HPDE6-E6E7 (cell line): Measurements from ENCODE around the gene TSPAN11.
"Not testable (repeated sequence)": the region's sequence is repeated elsewhere in the genome, so short reads cannot be mapped to it uniquely, and the experiment has no call there.

Experiments used
- DNase-seq: peaks from one replicate; pipeline ENCODE4 v3.0.0; 2011; ENCODE audit warnings: missing footprints; ENCODE audit errors: extremely low spot score

The TSPAN11 gene, protein sequence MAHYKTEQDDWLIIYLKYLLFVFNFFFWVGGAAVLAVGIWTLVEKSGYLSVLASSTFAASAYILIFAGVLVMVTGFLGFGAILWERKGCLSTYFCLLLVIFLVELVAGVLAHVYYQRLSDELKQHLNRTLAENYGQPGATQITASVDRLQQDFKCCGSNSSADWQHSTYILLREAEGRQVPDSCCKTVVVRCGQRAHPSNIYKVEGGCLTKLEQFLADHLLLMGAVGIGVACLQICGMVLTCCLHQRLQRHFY

DNA sequence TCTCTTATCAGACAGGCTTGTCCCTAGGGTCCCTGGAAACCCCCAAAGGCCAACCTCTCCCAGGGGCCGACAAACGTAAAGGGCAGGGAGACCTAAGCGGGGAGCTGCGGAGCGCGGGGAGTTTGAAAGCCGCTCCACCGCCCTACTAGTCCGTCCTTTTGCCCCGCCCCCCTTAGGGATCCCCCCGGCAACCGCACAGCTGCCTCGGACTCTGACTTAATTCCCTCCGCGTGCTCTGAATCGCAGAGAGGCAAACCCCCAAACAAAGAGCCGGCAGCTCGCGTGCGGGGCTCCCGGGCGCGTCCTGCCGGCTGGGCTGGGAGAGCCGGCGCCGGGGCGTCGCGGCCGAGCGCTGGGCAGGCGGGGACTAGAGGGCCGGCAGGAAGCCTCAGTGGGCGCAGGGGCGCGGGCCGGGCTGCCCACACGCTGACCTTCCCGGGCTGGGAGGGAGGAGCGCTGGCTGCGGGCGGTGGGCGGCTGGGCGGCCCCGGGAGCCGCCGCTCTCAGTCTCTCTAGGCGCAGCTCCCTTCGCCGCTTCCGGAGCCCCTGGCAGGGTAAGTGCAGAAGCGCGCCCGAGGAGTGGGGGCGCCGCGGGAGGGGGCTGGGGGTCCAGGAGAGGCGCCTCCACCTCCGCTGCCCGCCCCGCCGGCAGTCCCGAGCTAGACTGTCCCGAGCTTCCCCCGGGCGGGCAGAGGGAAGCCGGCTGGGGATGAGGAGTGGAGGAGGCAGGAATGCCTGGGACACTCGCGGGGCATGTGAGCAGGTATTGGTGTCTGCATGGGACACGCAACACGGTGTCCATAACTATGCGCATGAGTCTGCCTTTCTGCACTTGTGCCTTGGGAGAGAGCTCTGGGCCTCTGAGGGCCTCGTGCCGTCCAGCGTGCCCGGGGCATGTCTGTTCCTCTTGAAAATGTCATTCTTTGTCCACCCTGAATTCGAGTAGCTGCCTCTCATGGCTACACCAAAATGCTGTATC is at the start of gene TSPAN11:
Gene TSPAN11 (plus strand): TSS at position 506 of the 979 bp plus-strand sequence. CDS start 27,244 bp downstream, outside the sequence.
- DNase-seq = no peak

DNA sequence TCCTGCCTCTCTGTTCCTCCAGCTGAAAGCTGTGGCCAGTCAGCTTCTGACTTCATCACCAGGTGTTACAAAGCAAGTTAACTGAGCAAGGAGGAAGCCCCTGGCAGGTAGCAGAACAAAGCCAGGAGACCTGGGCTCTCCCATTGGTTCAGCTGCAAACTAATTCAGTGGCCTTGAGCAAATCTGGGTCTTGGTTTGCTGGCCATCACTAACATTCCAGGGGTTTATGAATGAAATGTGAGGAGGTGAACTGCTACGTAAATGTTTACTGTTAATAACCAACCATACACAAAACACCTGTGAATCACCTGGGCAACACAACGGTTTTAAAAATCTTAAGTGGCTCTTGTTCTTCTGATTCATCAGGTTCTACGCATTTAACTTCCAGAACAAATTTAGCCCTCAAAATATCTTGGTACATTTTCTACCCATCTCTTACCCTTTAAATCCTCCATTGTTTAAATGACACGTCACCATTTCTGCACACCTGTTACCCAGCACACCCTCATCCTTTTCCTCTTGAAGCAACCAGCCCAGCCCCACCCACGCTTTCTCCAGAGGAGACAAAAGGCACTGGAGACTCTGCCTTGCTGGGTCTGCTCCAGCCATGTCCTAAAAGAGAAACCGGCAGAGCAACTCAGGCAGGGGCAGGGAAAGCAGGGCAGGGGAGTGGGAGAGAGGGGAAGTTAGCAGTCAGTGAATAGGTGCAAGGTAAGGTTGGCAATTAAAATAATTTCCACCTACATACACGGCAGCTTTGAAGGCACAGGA is 49.3 kb upstream of the TSPAN11 start:
- no peak for DNase-seq

DNA sequence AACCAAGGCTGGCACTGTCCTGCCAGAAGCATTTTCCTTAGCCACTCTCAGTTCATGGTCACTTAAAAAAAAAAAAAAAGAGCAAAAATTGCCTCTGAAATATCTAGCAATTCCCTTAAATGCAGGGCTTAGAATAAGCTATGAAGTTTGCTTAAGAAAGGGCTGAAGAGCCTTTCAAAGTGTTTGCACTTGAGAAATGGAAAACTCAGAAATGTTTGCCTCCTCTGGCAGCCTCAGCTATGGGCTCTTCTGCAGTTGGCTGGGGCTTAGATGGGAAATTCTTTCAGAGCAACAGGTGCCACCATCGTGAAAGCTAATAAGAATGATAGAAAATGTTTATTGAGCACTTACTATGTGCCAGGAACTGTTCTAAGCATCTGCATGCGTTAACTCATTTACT is 48.5 kb upstream of the TSPAN11 start:
- no peak for DNase-seq

DNA sequence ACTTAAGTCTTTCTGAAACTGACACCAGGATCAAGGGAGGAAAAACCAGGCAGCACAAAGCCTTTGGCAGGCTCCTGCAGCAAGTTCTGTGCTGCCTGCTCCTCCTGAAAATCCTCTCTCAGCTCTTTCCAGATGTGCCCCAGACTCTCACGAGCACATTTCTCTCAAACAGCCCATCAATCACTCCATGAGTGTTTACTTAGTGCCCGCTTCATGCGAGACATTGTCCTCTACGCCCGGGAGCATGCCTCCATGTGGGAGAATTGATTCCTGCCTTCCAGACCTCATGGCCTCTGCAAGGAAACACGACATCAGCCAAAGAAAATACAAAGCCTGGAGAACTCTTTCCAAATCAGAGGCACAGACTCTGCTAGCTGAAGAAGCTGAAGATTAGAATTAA is 46.5 kb upstream of the TSPAN11 start:
- no peak for DNase-seq

DNA sequence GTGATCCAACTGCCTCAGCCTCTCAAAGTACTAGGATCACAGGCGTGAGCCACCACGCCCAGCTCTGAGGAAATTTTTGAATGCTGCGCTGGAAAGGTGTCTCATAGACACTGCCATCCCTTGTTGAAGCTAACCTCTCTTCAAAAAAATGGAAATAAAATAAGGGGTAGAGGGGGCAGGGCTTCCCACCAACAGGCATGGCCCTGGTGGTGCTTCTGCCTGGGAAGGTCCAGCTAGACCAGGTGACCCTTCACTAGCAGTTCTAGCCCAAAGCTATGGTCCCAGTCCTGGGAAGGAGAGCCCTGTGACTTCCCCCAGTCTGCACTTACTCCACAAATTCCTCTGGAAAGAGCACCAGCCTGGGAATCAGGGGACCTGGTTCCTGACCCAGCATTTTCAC is 45.7 kb upstream of the TSPAN11 start:
- DNase-seq = no peak

DNA sequence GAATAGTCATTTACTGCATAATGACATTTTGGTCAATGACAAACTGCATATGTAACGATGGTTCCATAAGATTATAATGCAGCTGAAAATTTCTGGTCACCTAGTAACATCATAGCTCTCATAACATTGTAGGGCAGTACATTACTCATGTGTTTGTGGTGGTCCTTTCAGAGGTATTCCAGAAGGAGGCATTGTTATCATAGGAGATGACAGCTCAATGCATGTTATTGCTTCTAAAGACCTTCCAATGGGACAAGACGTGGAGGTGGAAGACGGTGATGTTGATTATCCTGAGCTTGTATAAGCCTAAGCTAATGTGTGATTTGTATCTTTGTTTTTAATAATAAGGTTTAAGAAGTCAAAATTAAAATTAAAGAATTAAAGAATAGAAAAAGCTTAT is 43.8 kb upstream of the TSPAN11 start:
- no peak for DNase-seq

DNA sequence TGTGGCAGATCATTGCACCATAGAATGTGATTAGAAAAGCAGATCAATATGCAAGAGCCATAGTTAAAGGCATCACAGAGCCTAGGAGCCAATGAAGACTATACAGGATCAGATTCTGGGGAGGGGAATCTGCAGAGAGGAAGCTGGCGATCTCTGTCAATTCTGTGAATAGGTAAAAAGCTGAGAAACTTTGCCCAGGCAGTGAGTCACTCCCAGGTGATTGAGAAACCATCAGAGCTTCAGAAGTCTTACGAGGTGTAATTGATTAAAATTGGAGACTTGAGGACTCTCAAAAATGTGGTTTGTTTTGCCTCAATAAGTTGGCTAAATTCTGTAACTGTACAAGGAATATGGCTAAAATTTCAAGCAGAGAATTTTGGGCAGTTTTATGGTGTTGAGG is 41.7 kb upstream of the TSPAN11 start:
- DNase-seq = no peak

DNA sequence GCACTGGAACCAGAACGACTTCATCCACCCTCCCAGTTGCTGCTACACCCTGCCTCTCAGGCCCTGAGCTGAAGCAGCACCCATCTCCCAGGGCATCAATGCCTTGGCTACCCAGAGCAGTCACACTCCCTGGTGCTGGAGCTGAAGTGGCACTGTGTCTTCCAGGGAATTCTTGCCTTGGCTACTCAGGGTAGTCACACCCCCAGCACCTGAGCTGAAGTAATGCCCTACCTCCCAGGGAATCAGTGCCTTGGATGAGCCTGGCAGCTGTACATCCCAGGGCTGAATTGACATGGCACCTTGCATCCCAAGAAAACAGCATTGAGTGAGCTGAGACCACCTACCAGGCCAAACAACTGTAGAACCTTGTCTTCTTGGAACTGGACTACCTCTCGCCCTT is 41.2 kb upstream of the TSPAN11 start:
- DNase-seq = no peak

DNA sequence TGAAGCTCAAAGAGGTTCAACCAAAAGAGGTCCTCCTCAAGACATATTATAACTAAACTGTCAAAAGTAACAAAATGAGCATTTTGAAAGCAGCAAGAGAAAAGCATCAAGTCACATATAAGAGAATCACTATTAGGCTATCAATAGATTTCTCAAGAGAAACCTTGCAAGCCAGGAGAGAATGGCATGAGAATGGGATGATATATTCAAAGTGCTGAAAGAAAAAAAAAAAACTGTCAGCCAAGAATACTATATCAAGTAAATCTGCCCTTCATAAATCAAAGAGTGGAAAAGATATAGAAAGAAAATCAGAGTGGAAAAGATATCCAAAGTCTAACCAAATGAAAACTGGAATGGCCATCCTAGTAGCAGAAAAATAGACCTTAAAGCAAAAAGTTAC is 39.3 kb upstream of the TSPAN11 start:
- no peak for DNase-seq

DNA sequence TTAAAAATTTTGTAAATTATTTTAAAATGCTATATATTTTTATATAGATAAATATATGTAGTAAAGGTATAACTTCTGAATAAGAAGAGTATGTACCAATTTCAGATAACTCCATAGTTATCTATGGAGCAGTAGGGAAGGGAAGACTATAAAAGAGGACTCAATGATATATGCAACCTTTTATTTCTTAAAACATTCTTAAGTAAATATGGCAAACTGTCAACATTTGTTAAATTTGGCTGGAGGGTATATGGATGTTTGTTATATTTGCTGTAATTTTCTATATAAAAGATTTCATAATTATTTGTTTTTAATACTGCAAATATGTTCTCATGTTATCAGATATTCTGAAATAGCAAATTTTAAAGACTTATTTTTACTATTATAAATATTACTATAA is 38.3 kb upstream of the TSPAN11 start:
- no peak for DNase-seq

DNA sequence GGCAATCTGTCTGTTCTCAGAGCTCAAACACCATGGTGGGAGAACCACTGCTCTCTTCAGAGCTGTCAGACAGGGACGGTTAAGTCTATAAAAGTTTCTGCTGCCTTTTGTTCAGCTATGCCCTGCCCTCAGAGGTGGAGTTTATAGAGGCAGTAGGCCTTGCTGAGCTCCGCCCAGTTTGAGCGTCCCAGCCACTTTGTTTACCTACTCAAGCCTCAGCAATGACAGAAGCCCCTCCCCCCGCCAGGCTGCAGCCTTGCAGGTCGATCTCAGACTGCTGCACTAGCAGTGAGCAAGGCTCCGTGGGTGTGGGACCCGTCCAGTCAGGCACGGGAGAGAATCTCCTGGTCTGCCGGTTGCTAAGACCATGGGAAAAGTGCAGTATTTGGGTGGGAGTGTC is 32.0 kb upstream of the TSPAN11 start:
- DNase-seq = not testable (repeated sequence)

DNA sequence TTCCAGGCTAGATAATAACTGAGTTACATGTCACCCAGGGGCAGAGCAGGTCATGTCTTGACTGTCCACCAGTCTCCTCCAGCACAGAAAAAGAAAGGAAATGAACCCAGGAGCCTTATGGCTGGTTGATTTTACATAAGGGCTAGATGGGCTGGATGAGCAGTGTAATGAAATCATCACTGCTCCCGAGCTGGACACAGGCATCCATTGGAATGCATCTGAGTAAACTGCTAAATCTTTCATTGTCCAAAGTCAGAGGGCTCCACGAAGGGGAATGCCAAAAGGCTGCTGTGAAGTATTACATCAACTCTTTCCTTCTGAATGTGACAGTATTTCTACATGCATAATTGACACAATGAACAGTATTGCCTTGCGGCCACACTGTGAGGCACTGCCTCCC is 30.1 kb upstream of the TSPAN11 start:
- no peak for DNase-seq

DNA sequence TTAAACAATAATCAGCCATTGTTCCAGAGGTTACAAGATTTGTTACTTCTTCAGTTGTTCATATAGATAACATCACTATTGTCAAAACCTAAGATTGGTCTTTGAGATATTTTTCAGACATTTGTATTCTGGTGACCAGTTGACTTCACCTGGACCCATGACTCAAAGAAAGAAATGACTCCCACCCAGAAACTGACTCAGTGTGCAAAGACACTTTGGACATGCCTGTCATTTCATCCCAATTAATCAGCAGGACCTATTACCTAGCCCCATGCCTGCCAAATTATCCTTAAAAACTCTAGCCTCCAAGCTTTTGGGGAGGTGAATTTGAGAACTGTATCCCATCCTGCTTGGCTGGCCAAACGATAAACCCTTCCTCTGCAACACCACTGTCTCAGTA is 27.7 kb upstream of the TSPAN11 start:
- DNase-seq = no peak

DNA sequence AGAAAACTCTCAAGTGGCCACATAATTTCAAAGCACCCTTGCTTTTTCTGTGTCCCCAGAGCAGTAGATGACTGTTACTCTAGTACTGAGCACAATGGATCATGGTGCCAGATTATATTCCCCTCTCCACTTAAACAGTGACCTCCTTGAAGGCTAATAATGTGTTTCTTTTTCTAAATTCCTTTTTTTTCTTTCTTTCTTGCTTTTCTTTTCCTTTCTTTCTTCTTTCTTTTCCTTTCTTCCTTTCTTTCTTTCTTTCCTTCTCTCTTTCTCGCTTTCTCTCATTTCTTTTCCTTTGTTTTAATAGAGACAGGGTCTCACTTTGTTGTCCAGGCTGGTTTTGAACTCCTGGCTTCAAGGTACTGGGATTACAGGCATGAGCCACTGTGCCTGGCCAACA is 26.2 kb upstream of the TSPAN11 start:
- DNase-seq = no peak

DNA sequence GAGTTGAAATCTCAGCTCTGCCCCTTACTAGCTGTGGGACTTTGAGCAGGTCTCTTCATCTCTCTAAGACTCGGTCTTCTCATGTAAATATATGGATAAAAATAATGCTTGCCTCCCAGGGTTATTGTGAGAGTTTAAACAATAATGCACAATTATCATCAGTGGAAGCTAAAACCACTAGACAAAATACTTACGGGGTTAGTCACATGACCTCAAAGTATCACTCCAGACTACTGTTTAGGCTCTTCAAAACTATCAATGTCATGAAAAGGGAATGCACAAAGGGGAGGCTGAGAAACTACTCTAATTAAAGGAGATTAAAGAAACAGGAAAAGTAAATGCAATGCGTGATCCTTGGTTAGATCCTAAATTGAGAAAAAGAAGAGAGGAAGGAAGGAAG is 24.5 kb upstream of the TSPAN11 start:
- DNase-seq = no peak

DNA sequence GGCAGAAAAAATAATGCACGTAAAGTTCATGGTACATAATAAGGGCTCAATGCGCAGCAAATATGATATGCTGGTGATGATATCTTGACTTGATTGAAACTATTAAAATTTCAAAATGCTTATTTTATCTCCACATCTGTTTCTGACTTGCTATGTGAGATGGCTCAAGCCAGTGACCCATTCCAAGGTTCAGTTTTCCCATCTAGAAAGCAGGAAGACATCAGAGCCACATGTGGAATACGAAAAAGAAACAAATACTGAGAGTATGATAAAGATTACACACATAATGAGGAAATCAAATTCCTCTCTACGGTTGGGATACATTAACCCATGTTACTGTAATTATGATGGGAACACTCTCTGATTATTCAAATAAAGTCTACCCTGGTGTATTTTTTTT is 24.0 kb upstream of the TSPAN11 start:
- no peak for DNase-seq

DNA sequence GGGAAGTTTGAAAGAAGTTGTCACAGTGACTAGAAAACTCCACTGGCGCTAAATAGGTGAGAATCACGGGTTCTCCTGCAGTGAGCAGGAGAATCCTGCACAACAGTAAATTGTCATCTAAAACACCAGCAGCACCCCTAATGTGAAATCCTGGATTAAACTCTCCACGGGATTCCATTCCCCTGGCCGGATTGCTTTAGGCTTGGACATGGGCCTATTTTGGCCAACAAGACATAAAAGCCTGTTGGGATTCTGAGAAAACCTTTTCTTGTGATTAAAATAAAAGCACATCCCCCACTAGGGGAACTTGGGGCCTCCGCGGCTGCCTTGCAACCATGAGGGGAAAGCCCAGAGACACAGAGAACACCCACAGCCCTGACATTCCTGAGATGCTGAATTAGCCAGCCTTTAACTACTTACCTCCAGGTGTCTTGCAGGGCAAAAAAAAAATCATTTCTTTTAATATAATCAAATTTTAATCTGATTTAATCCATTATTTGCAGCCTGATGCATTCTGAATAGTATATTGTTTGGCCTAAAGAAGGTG is 21.0 kb upstream of the TSPAN11 start:
- no peak for DNase-seq

DNA sequence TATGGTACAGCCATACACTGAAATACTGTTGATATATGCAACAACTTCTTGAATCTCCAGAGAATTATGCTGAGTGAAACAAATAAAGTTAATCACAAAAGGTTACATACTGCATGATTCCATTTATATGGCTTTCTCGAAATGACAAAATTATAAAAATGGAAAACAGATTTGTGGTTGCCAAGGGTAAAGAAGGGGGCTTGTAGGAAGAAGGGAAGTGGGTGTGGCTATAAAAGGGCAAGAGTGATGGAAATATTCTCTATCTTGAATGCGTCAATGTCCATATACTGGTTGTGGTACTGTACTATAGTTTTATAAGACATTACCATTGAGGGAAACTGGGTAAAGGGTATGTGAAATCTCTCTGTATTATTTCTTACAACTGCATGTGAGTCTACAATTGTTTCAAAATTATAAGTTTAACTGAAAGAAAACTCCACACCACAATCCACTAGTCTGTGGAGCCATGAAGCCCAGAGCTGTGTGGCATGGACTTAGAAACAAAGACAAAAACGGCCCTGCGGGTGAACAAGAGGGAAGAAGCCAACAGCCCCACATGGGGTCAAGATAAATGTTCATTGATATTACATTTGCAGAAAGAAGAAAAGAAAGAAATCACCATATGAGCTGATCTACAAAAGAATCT is 18.3 kb upstream of the TSPAN11 start:
- no peak for DNase-seq

DNA sequence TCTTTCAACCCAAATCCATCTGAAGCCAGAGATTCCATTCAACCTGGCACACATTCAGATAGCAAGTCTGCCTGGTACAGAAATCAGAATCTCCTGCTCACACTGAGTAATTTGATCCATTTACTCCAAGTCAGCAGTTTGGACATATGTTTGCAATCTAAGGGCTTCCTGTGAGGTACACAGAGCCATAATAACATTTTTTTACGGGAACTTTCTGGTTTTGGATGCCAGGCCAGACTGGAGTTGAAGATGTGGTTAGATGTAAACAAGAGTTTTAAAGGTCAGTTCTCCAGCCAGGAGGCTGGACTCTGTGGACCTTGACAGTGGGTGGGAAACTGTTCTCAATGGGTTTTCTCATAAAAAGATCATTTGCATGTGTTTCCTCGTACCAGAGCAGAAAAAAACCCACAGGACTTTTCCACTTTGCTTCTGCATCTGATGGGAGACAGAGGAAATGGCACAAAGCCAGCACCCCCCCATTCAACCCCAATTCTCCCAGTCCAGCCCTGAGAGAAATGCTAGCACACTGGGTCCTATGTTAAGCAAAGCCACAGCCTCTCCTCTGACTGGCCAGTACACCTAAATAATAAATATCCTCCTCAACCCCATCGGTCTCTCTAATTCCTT is 17.7 kb upstream of the TSPAN11 start:
- DNase-seq = no peak

DNA sequence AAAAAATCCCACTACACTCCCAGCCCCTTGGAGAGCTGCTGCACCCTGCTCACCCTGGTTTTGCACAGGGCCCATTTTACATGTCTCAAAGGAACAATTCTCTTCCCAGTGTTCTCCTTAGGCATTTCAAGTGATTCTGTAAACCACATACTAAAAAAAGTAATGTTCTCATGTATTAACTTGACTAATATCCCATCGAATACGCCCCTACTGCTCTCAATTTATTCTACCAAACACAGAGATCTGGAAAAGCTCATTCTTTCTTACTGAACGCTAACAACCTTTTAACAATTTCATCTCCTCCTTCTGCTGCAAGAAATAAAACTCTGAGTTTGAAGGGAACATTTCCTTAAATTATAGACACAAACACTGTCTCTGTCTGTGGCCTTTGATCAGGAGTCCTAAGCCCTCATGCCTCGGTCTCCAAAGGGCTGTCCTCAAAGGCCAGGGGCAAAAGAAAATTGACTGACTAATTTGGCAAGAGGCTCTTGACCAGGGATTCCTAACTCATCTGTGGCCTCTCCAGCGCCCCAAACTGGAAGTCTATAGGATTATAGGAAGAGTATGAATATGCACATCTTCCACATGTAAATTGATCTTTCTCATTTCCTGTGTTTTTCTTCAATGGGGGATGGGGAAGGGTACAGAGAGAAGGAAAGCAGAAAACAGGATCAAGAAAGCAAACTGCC is 17.1 kb upstream of the TSPAN11 start:
- no peak for DNase-seq

DNA sequence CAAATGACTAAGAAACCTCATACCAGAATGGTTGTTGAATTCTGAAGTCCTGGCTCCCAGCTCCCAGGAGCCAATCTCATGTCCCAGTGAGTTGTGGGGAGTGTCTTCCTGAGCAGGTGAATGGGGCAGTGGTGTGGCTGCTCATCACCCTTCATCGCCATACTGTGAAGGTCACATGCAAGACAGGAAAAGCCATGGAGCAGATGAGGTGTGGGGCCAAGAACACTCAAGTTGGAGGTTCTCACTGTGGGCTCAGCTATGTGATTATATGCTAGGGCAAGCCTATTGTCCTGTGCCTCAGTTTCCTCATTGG is 16.6 kb upstream of the TSPAN11 start:
- DNase-seq = no peak
